HepG2 (cell line): Measurements from ENCODE around the gene GRB7. TPM values are rescaled to one million over a fixed set of nuclear protein-coding genes. Genes with fewer than 3 reads are reported as not detected.
A peak's percentile ranks its signal among the peaks of the same experiment; 100 is the strongest.

ENCODE experiments used
- CHD2 ChIP-seq: IDR thresholded peaks from 2 replicates; pipeline ENCODE4 v1.6.1; 2011; ENCODE audit warnings: low read depth, low read length, improper control_type of control experiment
- ERF ChIP-seq: IDR thresholded peaks from 2 replicates; pipeline ENCODE4 v1.6.1; 2018; ENCODE audit warnings: missing biosample characterization, missing genetic modification reagents
- JARID2 ChIP-seq: sonication (generic); formaldehyde crosslinking; IDR thresholded peaks from 2 replicates; pipeline ENCODE4 v1.8.1; 2023; ENCODE audit warnings: missing genetic modification reagents, inconsistent platforms; ENCODE audit not compliant: insufficient replicate concordance
- KLF16 ChIP-seq, 2 experiments: sonication (generic) in 1 of 2; formaldehyde crosslinking in 1 of 2; IDR thresholded peaks; 2 replicates each; pipeline versions ENCODE4 v1.6.1 to v1.8.0; 2016 to 2023; ENCODE audit warnings: missing genetic modification reagents in 2 of 2, missing compliant biosample characterization in 1 of 2
- MEIS1 ChIP-seq: sonication (generic); formaldehyde crosslinking; IDR thresholded peaks from 2 replicates; pipeline ENCODE4 v1.9.0; 2021; ENCODE audit warnings: mild to moderate bottlenecking, missing genetic modification reagents, moderate library complexity, borderline replicate concordance
- MIER2 ChIP-seq: IDR thresholded peaks from 2 replicates; pipeline ENCODE4 v1.6.1; 2016; ENCODE audit warnings: missing biosample characterization, missing genetic modification reagents
- MIER3 ChIP-seq: IDR thresholded peaks from 2 replicates; pipeline ENCODE4 v1.6.1; 2016; ENCODE audit warnings: missing compliant biosample characterization, borderline replicate concordance
- MXD4 ChIP-seq: IDR thresholded peaks from 2 replicates; pipeline ENCODE4 v1.6.1; 2016; ENCODE audit warnings: mild to moderate bottlenecking, missing biosample characterization, missing genetic modification reagents
- POLR2G ChIP-seq: fragments of 200-400 bp; formaldehyde crosslinking; IDR thresholded peaks from 2 replicates; pipeline ENCODE4 v1.6.1; 2018; ENCODE audit warnings: mild to moderate bottlenecking, low read depth, low read length, moderate library complexity
- RAD51 ChIP-seq: fragments of 450-650 bp; IDR thresholded peaks from 2 replicates; pipeline ENCODE4 v1.6.1; 2016; ENCODE audit warnings: borderline replicate concordance
- SRSF4 ChIP-seq: fragments of 200-400 bp; formaldehyde crosslinking; IDR thresholded peaks from one replicate; pipeline ENCODE4 v1.6.1; 2018; ENCODE audit warnings: mild to moderate bottlenecking, low read depth, low read length, moderate library complexity; ENCODE audit not compliant: poor library complexity, severe bottlenecking
- SSRP1 ChIP-seq: IDR thresholded peaks from 2 replicates; pipeline ENCODE4 v1.6.1; 2016; ENCODE audit warnings: control low read depth
- TSC22D2 ChIP-seq: sonication (generic); formaldehyde crosslinking; IDR thresholded peaks from 2 replicates; pipeline ENCODE4 v1.5.1; 2020; ENCODE audit warnings: missing genetic modification reagents, mild to moderate bottlenecking, borderline replicate concordance
- ZNF292 ChIP-seq: sonication (generic); formaldehyde crosslinking; IDR thresholded peaks from 2 replicates; pipeline ENCODE4 v1.8.1; 2022; ENCODE audit warnings: mild to moderate bottlenecking, low read depth, missing genetic modification reagents, borderline replicate concordance
- ZNF329 ChIP-seq: sonication (generic); formaldehyde crosslinking; IDR thresholded peaks from 2 replicates; pipeline ENCODE4 v1.9.0; 2021; ENCODE audit warnings: low read depth, mild to moderate bottlenecking, missing genetic modification reagents
- ZNF556 ChIP-seq: sonication (generic); formaldehyde crosslinking; IDR thresholded peaks from 2 replicates; pipeline ENCODE4 v1.4.0; 2020; ENCODE audit warnings: mild to moderate bottlenecking, missing genetic modification reagents, borderline replicate concordance
- ZNF557 ChIP-seq: sonication (generic); formaldehyde crosslinking; IDR thresholded peaks from 2 replicates; pipeline ENCODE4 v1.4.0; 2020; ENCODE audit warnings: missing genetic modification reagents
- ZNF577 ChIP-seq: sonication (generic); formaldehyde crosslinking; IDR thresholded peaks from 2 replicates; pipeline ENCODE4 v1.4.0; 2020; ENCODE audit warnings: mild to moderate bottlenecking, low read depth, missing genetic modification reagents, borderline replicate concordance
- ZNF589 ChIP-seq: sonication (generic); formaldehyde crosslinking; conservative IDR thresholded peaks from 2 replicates; pipeline ENCODE4 v1.8.0; 2022; ENCODE audit warnings: mild to moderate bottlenecking, moderate library complexity, missing genetic modification reagents
- ZNF761 ChIP-seq: sonication (generic); formaldehyde crosslinking; conservative IDR thresholded peaks from 2 replicates; pipeline ENCODE4 v1.4.0; 2020; ENCODE audit warnings: mild to moderate bottlenecking, missing genetic modification reagents
- ZNF780A ChIP-seq: sonication (generic); formaldehyde crosslinking; IDR thresholded peaks from 2 replicates; pipeline ENCODE4 v1.8.0; 2022; ENCODE audit warnings: mild to moderate bottlenecking, missing genetic modification reagents, moderate library complexity
- polyA plus RNA-seq, 8 experiments: library from polyadenylated mRNA; depleted of rRNA in 3 of 8; stranded (reverse) in 7 of 8; unstranded in 1 of 8; fragments of >200 nt; fragmentation: Illumina TruSeq in 4 of 8; extraction: Trizol in 4 of 8; gene quantifications; 2 replicates each; pipeline versions ENCODE4 v1.2.1 to v1.2.3, GENCODE V29; 2011 to 2016; ENCODE audit warnings: low read depth in 4 of 8, missing spikeins in 1 of 8, mixed read lengths in 1 of 8; ENCODE audit not compliant: insufficient read depth in 1 of 8
- total RNA-seq, 5 experiments: library from RNA; depleted of rRNA; stranded (reverse); fragments of >200 nt; fragmentation: Illumina TruSeq; extraction: Trizol; gene quantifications; 2 replicates each; pipeline ENCODE4 v1.2.3, GENCODE V29; 2016; ENCODE audit warnings: low read depth in 1 of 5
- TF ChIP-seq, protein P1 (sequence below): sonication (generic); formaldehyde crosslinking; IDR thresholded peaks from 2 replicates; pipeline ENCODE4 v1.4.0; 2020; ENCODE audit warnings: missing genetic modification reagents
- TF ChIP-seq, protein P2 (sequence below): sonication (generic); formaldehyde crosslinking; IDR thresholded peaks from 2 replicates; pipeline ENCODE4 v1.4.0; 2020; ENCODE audit warnings: missing genetic modification reagents
- TF ChIP-seq, protein P3 (sequence below): sonication (generic); formaldehyde crosslinking; IDR thresholded peaks from 2 replicates; pipeline ENCODE4 v1.8.1; 2023; ENCODE audit warnings: mild to moderate bottlenecking, missing genetic modification reagents
- TF ChIP-seq, protein P4 (sequence below): sonication (generic); formaldehyde crosslinking; IDR thresholded peaks from 2 replicates; pipeline ENCODE4 v1.4.0; 2020; ENCODE audit warnings: missing genetic modification reagents

GRB7 gene
- total and polyA plus RNA-seq, 2 of the 13 experiments (the other 11 are each of a cell fraction or from before 2014, with no cell fraction given): 60.2 to 77.7 TPM

DNA sequence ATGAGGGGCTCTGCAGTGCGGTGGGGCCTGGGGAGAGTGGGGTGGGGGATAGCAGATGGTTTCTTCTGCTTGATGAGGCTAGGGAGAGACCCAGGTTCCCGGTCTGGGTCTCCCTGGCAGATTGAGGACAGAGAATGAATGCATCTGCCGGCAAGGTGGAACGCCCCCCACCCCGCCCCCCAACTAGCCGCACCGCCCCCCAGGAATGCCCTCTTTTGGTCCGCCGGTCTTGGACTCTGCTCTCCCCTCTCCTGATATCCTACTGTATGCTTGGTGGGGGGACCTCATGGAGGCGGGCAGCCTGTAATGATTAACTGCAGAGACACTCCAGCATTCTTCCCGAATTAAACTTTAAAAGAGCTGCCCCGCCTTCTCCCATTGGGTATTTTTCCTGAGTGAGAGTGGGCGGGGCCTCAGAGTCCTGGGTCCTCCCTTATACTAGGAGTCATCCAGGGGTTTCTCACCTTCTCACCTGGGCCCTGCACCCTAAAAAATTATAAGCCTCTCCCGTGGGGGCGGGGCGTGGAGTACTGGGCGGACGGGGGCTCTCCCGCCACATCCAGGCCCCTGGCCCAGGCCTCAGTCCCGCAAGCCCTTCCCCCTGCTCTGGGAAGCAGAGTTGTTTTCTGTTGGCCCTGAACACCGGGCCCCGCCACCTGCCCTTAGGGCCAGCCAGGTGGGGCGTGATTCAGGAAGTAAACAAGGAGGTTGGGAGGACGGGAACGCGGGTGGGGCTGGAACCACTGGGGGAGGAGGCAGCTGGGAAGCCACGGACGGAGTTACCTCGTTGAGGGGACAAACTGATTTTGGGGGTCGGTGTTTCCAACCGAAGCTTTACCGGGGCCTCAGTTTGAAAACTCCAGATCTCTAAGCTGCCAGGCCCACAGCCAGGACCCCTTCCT, 1.5 kb downstream of the GRB7 start (continued):
- TF ChIP-seq, protein P1, sequence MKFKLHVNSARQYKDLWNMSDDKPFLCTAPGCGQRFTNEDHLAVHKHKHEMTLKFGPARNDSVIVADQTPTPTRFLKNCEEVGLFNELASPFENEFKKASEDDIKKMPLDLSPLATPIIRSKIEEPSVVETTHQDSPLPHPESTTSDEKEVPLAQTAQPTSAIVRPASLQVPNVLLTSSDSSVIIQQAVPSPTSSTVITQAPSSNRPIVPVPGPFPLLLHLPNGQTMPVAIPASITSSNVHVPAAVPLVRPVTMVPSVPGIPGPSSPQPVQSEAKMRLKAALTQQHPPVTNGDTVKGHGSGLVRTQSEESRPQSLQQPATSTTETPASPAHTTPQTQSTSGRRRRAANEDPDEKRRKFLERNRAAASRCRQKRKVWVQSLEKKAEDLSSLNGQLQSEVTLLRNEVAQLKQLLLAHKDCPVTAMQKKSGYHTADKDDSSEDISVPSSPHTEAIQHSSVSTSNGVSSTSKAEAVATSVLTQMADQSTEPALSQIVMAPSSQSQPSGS (CRISPR knock-in tag): no peak; the same call in 1 of the 2 replicates
- TF ChIP-seq, protein P2, sequence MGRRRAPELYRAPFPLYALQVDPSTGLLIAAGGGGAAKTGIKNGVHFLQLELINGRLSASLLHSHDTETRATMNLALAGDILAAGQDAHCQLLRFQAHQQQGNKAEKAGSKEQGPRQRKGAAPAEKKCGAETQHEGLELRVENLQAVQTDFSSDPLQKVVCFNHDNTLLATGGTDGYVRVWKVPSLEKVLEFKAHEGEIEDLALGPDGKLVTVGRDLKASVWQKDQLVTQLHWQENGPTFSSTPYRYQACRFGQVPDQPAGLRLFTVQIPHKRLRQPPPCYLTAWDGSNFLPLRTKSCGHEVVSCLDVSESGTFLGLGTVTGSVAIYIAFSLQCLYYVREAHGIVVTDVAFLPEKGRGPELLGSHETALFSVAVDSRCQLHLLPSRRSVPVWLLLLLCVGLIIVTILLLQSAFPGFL (CRISPR knock-in tag): no peak
- no peak for TF ChIP-seq ZNF577 (CRISPR knock-in tag)
- no peak; the same call in 1 of the 2 replicates for TF ChIP-seq TSC22D2 (CRISPR knock-in tag)
- peak; percentile 78 for TF ChIP-seq ZNF589 (CRISPR knock-in tag)
- peak; percentile 45; the same call in 1 of the 2 replicates for TF ChIP-seq ZNF292 (CRISPR knock-in tag)
- TF ChIP-seq KLF16 (CRISPR knock-in tag; IDR thresholded peaks at IDR 0.05): peak in 1 of 2 experiments; percentile 71; a peak in 1 of 4 replicates
- TF ChIP-seq, protein P3, sequence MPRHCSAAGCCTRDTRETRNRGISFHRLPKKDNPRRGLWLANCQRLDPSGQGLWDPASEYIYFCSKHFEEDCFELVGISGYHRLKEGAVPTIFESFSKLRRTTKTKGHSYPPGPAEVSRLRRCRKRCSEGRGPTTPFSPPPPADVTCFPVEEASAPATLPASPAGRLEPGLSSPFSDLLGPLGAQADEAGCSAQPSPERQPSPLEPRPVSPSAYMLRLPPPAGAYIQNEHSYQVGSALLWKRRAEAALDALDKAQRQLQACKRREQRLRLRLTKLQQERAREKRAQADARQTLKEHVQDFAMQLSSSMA (CRISPR knock-in tag): peak; percentile 84; the same call in 1 of the 2 replicates
- peak; percentile 87; the same call in 1 of the 2 replicates for TF ChIP-seq ZNF557 (CRISPR knock-in tag)
- 0 out of 2 replicates have a peak, but pooled peaks have one; percentile 87 for TF ChIP-seq SSRP1
- TF ChIP-seq MIER2 (CRISPR knock-in tag): no peak
- peak; percentile 78; the same call in 1 of the 2 replicates for TF ChIP-seq MIER3 (CRISPR knock-in tag)
- peak; percentile 84 for TF ChIP-seq POLR2G
- no peak for TF ChIP-seq ZNF761 (CRISPR knock-in tag)
- TF ChIP-seq JARID2 (CRISPR knock-in tag): peak; percentile 91
- TF ChIP-seq, protein P4, sequence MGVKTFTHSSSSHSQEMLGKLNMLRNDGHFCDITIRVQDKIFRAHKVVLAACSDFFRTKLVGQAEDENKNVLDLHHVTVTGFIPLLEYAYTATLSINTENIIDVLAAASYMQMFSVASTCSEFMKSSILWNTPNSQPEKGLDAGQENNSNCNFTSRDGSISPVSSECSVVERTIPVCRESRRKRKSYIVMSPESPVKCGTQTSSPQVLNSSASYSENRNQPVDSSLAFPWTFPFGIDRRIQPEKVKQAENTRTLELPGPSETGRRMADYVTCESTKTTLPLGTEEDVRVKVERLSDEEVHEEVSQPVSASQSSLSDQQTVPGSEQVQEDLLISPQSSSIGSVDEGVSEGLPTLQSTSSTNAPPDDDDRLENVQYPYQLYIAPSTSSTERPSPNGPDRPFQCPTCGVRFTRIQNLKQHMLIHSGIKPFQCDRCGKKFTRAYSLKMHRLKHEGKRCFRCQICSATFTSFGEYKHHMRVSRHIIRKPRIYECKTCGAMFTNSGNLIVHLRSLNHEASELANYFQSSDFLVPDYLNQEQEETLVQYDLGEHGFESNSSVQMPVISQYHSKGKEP (CRISPR knock-in tag): no peak
- TF ChIP-seq MXD4: peak; percentile 85; the same call in 1 of the 2 replicates
- TF ChIP-seq ZNF780A (CRISPR knock-in tag): 0 out of 2 replicates have a peak, but pooled peaks have one; percentile 43
- no peak for TF ChIP-seq ZNF329 (CRISPR knock-in tag)
- peak; percentile 38; the same call in 1 of the 2 replicates for TF ChIP-seq MEIS1 (CRISPR knock-in tag)
- no peak for TF ChIP-seq CHD2
- peak; percentile 54 for TF ChIP-seq ERF
- TF ChIP-seq SRSF4: no peak
- peak; percentile 78; the same call in 1 of the 2 replicates for TF ChIP-seq ZNF556 (CRISPR knock-in tag)
- TF ChIP-seq RAD51: no peak
